NT2/D1 (cell line): ENCODE data around the gene TRMT2A.

Experiments
- SUZ12 ChIP-seq: IDR thresholded peaks from 2 replicates; pipeline ENCODE4 v1.6.1; 2011; ENCODE audit not compliant: insufficient read length, insufficient read depth; ENCODE audit errors: extremely low read depth
- ZNF274 ChIP-seq: IDR thresholded peaks from 2 replicates; pipeline ENCODE4 v1.6.1; 2011; ENCODE audit warnings: mild to moderate bottlenecking, low read depth, low read length

DNA sequence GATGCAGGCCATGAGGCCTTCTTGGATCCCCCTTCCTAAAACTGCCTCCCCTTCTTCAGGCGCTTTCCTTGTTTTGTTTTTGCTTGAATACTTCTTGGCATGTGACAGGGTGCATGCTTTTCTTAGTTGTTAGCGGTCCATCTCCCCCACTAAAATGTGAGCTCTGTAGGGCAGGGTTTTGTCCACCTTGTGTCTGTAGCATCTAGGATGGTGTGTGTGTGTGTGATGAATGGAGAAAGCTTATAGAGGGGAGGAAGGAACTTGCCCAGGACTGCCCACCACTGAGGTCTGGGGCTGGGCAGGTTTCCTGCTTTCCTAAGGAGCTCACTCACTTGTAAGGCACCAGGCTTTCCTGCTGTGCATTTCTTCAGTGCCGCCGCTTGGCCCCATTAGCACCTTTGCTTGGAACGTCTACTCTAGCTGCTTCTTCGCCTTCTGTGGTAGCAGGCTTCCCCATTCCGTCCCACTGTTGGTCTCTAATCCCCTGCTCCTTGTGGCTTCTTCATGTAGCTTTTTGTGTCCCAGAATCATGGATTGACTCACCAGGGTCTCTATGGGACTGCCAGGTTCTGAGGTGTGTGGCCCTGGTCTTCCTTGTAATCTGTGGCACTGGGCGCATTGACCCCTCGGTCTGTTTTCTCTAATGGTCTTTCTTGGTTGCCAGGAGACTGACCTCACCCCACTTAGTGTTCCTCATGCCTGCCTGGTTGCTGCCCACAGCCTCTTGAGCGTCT is 33.7 kb downstream of the TRMT2A start:
- TF ChIP-seq ZNF274: no peak
- TF ChIP-seq SUZ12: no peak
